HG02884 (cell line): ENCODE results near the gene TUFM.
"Not testable (repeated sequence)": the region's sequence is repeated elsewhere in the genome, so short reads cannot be mapped to it uniquely, and the experiment has no call there.

ENCODE experiments used
- ATAC-seq: cut with Tn5 transposase; IDR thresholded peaks from one replicate; pipeline ENCODE4 v1.9.1; 2021; ENCODE audit warnings: mild to moderate bottlenecking, moderate library complexity; ENCODE audit not compliant: unreplicated experiment

Gene TUFM

GRCh38 chr16:28839004-28839639, 7.0 kb downstream of the TUFM start:
- ATAC-seq, result no peak

GRCh38 chr16:28838558-28838918, 7.6 kb downstream of the TUFM start:
- no peak for ATAC-seq

- no peak for ATAC-seq
Measured at GRCh38 chr16:28837672-28838557, 8.2 kb downstream of the TUFM start.

- no peak for ATAC-seq
Measured at GRCh38 chr16:28836761-28837064, 9.4 kb downstream of the TUFM start.

- no peak for ATAC-seq
Measured at GRCh38 chr16:28835864-28836760, 10.0 kb downstream of the TUFM start.

- ATAC-seq, result no peak
Measured at GRCh38 chr16:28834873-28835863, 11.0 kb downstream of the TUFM start.

- ATAC-seq, result no peak
Measured at GRCh38 chr16:28834349-28834748, 11.8 kb downstream of the TUFM start.

- no peak for ATAC-seq
Measured at GRCh38 chr16:28830531-28830930, 15.6 kb downstream of the TUFM start.

GRCh38 chr16:28829747-28830146, 16.4 kb downstream of the TUFM start:
- no peak for ATAC-seq

- no peak for ATAC-seq
Measured at GRCh38 chr16:28826141-28826540, 20.0 kb downstream of the TUFM start.

- ATAC-seq, result no peak
Measured at GRCh38 chr16:28824717-28824973, 21.5 kb downstream of the TUFM start.

GRCh38 chr16:28823873-28824716, 22.1 kb downstream of the TUFM start:
- peak; percentile 42 for ATAC-seq

GRCh38 chr16:28823291-28823872, 22.8 kb downstream of the TUFM start:
- peak; percentile 21 for ATAC-seq

- no peak for ATAC-seq
Measured at GRCh38 chr16:28822520-28823290, 23.4 kb downstream of the TUFM start, which contains the start of gene ATXN2L. TSS of gene ATXN2L (plus strand) at chr16:28822999. CDS start at chr16:28823260, 261 bp downstream.

- ATAC-seq, result no peak
Measured at GRCh38 chr16:28821874-28822519, 24.2 kb downstream of the TUFM start.

- not testable (repeated sequence) for ATAC-seq
Measured at GRCh38 chr16:28820546-28820945, 25.6 kb downstream of the TUFM start.

- ATAC-seq, result no peak
Measured at GRCh38 chr16:28820016-28820415, 26.1 kb downstream of the TUFM start.
